ENCODE results near the gene WDR18. TPM values are rescaled to one million over a fixed set of nuclear protein-coding genes. Genes with fewer than 3 reads are reported as not detected.

The WDR18 gene
- total and polyA plus RNA-seq, 2 of the 4 experiments (the other 2 are of a cell fraction), result 37.1 to 56.9 TPM

DNA sequence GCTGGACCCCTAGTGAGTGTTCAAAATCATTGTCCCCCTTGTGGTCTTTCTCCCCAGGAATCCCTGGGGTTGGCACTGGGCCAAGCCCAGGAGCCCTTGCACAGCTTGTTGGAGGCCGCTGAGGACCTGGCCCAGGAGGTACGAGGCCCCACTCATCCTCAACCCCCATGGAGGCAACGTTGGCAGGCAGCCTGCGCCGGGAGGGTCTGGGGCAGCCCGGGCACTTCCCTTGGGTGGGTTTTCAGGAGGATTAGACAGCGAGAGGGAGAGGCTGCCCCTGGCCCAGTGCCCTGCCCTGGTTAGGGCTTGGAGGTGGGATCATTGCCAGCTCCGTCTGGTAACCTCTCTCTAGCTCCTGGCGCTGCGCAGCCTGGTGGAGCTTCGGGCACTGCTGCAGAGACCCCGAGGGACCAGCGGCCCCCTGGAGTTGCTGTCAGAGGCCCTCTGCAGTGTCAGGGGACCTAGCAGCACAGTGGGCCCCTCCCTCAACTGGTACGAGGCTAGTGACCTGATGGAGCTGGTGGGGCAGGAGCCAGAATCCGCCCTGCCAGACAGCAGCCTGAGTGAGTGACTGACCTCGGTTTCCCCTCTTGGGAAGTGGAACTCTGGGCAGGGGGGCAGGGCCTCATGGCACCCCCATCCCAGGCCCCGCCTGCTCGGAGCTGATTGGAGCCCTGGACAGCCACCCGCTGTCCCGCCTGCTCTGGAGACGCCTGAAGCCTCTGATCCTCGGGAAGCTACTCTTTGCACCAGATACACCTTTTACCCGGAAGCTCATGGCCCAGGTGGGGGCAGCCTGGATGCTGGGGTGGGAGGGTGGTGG lies 58.8 kb downstream of the WDR18 start:
- peaks cover 0 to 6% of the 10 kb centered on the region in 2 experiments; a peak in 2 of 4 replicates for H3K79me1 ChIP-seq (ENCODE audit: low read depth in 1 of 2, low read length in 2 of 2)
- H4K91ac ChIP-seq (ENCODE audit: insufficient read depth, low read depth, low read length), result no peak overlapping the region
- peaks cover 7% of the 10 kb centered on the region; the same call in 1 of the 2 replicates for H3K4me1 ChIP-seq (ENCODE audit: control insufficient read depth, insufficient read depth, low read length)
- dilution Hi-C loops (cut with HindIII; ENCODE audit: low sequenced_read_pairs, unreplicated experiment) (no loop called here), intact Hi-C loops (cut with micrococcal nuclease) (no loop called here), in situ Hi-C loops (cut with MboI; ENCODE audit: low sequenced_read_pairs) (no loop called here)
- H2BK20ac ChIP-seq (ENCODE audit: low read depth, low read length), result no peak overlapping the region
- no peaks in the 10 kb centered on the region for H3K27me3 ChIP-seq (ENCODE audit: control insufficient read depth, insufficient read depth, low read length)
- H3K23ac ChIP-seq (ENCODE audit: low read depth, low read length), result no peak overlapping the region
- peaks cover 13% of the 10 kb centered on the region for H3K36me3 ChIP-seq (ENCODE audit: control insufficient read depth, insufficient read depth, low read length)
- no peak overlapping the region for H3K14ac ChIP-seq (replicated peaks; ENCODE audit: low read depth, low read length)
- H4K20me1 ChIP-seq (ENCODE audit: insufficient read depth, low read length), result peaks cover 19% of the 10 kb centered on the region
- H2AK5ac ChIP-seq (ENCODE audit: low read depth, low read length), result no peak overlapping the region
- H4K5ac ChIP-seq (ENCODE audit: low read depth, low read length), result no peak overlapping the region
- H3K4me2 ChIP-seq (ENCODE audit: low read depth, low read length), result no peak overlapping the region
- no peak overlapping the region for H2BK120ac ChIP-seq (ENCODE audit: low read depth, low read length)
- ChIA-PET CTCF (no interaction called here), POLR2A (ENCODE audit: unreplicated experiment) (interaction anchor here (0.6 kb wide), 1 partner anchor 51 kb away, joined by 5 read pairs; no protein-coding TSS in a partner anchor)
- BruUV-seq (replicated peaks), result no TSS peak
- TF ChIP-seq MAZ (IDR thresholded peaks at IDR 0.05; ENCODE audit: borderline replicate concordance, low read depth, low read length) (no peak), RFX5 (IDR thresholded peaks at IDR 0.05; ENCODE audit: low read depth, low read length) (no peak), RCOR1 (IDR thresholded peaks at IDR 0.05; ENCODE audit: insufficient replicate concordance, low read length) (no peak), CEBPB (IDR thresholded peaks at IDR 0.05; ENCODE audit: low read depth, low read length) (no peak), CHD1 (IDR thresholded peaks at IDR 0.05; ENCODE audit: low read depth, low read length) (no peak), MAFK (IDR thresholded peaks at IDR 0.05; ENCODE audit: low read depth, low read length) (no peak), BHLHE40 (IDR thresholded peaks at IDR 0.05; ENCODE audit: low read depth, low read length) (no peak), SMC3 (IDR thresholded peaks at IDR 0.05; ENCODE audit: low read depth, low read length) (no peak)
- TF ChIP-seq, protein P1, sequence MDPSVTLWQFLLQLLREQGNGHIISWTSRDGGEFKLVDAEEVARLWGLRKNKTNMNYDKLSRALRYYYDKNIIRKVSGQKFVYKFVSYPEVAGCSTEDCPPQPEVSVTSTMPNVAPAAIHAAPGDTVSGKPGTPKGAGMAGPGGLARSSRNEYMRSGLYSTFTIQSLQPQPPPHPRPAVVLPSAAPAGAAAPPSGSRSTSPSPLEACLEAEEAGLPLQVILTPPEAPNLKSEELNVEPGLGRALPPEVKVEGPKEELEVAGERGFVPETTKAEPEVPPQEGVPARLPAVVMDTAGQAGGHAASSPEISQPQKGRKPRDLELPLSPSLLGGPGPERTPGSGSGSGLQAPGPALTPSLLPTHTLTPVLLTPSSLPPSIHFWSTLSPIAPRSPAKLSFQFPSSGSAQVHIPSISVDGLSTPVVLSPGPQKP (IDR thresholded peaks at IDR 0.05; ENCODE audit: borderline replicate concordance, low read depth, low read length), result no peak
- no peak overlapping the region for H3K9ac ChIP-seq (ENCODE audit: low read depth, low read length)
- no peak overlapping the region for H3K27ac ChIP-seq (ENCODE audit: insufficient read depth, low read length)
- ATAC-seq (ENCODE audit: low read depth), result no peak
- H3K56ac ChIP-seq (ENCODE audit: extremely low read depth, insufficient read depth, low read length), result no peak overlapping the region
- H2BK15ac ChIP-seq (ENCODE audit: low read depth, low read length), result no peak overlapping the region
- H3K4ac ChIP-seq (ENCODE audit: low read depth, low read length), result no peak overlapping the region
- H3K4me3 ChIP-seq (ENCODE audit: insufficient read depth, low read depth, low read length), result no peak overlapping the region
- no peak overlapping the region for H2AFZ ChIP-seq (replicated peaks; ENCODE audit: low read length, poor library complexity)
- H3K9me1 ChIP-seq (ENCODE audit: insufficient read depth, low read length), result no peaks in the 10 kb centered on the region
- no peak overlapping the region for H2BK5ac ChIP-seq (ENCODE audit: low read depth, low read length, poor library complexity, severe bottlenecking)
- 20% methylated on average over 1 of the region's 23 CpGs; no CpG with 5 or more reads in 1 of the 2 experiments for WGBS, 2 experiments (ENCODE audit: extremely low coverage in 2 of 2, insufficient read length in 1 of 2)
- H3K9me3 ChIP-seq (ENCODE audit: control insufficient read depth, insufficient read depth, low read length), result no peaks in the 10 kb centered on the region
- no peak for DNase-seq
- no peak overlapping the region for H2AK9ac ChIP-seq (replicated peaks; ENCODE audit: low read depth, low read length, poor library complexity)
- no peak overlapping the region for H3K18ac ChIP-seq (ENCODE audit: low read depth, low read length)
- no peak overlapping the region for H4K8ac ChIP-seq (ENCODE audit: low read depth in 2 of 2, low read length in 2 of 2)
